ENCODE results near the gene RNU1-3.
"Not testable (repeated sequence)": the region's sequence is repeated elsewhere in the genome, so short reads cannot be mapped to it uniquely, and the experiment has no call there.

RNU1-3 gene

GRCh38 chr1:16666502-16667413 is at the start of gene RNU1-3:
Gene RNU1-3 (minus strand): TSS chr1:16666948.
- not testable (repeated sequence) for DNase-seq

DNA sequence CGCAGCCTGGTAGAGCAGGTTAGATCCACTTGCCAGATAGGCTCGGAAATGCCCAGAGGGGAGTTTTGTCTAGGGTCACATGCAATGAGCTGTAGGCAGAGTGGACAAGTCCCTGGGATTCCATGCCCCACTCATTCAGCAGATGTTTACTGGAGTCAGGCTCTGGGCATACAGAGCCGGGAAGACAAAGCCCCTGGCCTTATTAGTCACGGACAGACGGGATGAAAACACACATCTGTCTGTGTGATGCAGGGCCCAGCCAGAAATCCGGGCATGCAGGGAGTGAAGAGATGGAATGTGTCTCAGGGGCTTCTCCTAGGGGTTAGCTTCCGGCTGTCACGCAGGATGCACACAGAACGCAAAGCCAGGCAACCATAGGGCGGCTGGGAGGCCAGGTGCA is 46.7 kb upstream of the RNU1-3 start:
- DNase-seq: not testable (repeated sequence)

GRCh38 chr1:16712984-16713383 is 46.2 kb upstream of the RNU1-3 start:
- DNase-seq: not testable (repeated sequence)

GRCh38 chr1:16712582-16712981 is 45.8 kb upstream of the RNU1-3 start:
- DNase-seq: not testable (repeated sequence)

DNA sequence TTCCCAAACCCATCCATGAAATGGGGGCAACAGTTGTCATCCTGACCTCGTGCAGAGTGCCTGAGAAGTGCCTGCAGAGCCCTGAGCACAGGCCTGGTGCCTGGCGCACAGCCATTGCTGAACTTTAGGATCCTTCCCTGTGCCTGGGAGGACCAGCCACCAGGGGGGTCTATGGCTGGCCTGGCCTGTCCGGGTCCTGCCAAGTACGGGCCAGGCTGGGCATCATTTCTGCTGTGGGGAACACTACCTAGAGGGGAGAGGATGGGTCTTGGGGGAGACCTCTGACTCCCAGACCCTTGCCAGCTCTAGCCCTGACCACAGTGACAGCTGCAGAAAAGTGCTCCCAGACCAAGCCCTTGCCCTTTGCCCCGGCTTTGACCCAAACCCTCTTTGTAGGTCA is 45.4 kb upstream of the RNU1-3 start:
- DNase-seq: not testable (repeated sequence)

DNA sequence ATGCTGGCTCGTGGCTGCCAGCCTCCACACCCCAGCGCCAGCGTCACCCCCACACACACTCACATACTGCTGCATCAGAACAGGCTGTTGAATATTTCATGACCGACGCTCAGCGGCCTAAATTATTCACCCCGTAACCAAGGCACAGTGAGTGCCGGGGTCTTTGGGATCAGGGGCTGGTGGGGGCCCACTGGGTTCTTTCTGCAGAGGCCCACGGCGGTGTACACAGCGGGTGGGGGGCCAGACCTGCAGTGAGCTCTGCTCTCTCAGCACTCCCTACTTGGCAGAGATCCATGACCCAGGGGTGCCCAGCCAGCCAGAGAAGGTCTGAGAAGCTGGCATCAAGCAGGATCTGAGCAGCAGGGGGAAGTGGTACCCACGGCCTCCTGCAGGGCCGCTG is 43.9 kb upstream of the RNU1-3 start:
- not testable (repeated sequence) for DNase-seq

DNA sequence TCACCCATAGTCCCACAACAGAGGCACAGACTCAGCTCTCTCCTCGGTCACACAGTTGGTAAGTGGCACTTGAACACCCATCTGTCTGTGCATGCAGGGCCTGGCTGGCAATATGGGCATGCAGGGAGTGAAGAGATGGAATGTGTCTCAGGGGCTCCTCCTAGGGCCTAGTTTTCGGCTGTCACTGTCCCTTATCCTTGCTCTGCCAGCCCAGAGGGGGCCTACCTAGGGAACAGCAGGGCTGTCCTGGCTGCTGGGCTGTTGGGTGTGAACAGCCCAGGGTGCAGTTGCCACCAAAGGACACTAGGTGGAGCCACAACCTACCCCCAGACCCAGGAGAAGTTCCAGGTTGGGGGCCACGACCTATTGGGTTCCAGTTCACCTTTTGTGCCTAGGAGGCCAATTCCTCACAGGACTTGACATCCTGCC is 42.9 kb upstream of the RNU1-3 start:
- peak in 1 of 2 donors; percentile 47 for DNase-seq

- DNase-seq: not testable (repeated sequence)
These were observed 42.0 kb upstream of the RNU1-3 start for GRCh38 chr1:16708704-16709103.

DNA sequence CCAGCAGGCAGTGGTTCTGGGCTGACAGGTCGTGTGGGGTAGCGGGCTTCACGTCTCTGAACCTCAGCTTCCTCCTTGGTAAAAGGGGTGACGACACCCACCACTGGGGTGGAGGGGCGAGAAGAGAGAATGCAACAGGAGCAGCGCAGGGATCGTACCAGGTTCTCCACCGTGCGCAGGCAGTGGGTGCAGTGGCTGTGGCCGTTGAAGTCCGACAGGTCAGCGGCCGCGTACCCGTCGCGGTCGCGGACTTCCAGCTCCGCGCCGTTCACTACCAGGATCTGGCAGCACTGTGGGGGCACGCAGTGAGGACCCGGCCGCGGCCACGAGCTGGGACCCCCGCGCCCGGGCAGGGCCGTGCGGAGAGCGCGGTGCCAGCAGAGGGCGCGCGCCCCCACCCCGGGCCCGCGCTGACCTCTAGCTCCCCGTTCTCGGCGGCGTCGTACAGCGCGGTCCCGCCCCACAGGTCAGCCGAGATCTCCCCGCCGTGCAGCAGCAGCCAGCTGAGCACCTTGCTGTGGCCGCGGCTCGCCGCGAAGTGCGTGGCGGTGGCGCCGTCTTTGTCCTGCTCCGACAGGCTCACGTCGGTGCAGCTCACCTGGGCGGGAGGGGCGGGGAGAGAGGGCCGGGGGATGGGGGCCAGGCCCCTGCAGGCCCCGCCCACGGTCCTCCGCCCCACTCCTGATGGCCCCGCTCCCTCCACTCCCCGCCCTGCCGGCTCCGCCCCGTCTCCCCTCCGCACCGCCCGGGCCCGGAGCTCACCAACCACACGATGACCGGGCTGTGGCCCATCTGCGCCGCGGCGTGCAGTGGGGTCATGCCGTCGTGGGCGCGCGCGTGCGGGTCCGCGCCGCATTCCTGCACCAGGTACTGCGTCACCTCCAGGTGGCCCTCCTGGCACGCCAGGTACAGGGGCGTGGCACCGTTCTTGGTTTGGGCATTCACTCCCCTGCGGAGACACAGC is 40.7 kb upstream of the RNU1-3 start:
- DNase-seq: not testable (repeated sequence)

DNA sequence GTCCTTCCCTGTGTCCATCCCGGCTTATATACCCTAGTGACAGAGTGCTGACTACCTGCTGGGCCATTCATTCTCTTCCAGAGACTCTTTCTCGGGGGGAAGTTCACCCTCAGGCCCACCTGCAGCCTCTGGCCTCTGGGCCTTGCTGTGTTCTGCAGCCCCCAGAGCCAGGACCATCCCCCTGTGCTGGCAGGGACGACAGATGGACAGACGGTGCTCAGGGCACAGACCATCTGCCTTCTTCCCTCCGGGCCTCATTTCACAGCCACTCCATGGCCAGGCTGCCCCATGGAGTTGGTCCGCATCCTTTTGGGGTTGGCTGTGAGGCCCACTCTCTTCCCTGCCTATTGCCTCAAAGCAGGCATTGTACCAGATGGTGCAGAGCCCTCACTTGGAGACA is 39.6 kb upstream of the RNU1-3 start:
- DNase-seq: not testable (repeated sequence)

DNA sequence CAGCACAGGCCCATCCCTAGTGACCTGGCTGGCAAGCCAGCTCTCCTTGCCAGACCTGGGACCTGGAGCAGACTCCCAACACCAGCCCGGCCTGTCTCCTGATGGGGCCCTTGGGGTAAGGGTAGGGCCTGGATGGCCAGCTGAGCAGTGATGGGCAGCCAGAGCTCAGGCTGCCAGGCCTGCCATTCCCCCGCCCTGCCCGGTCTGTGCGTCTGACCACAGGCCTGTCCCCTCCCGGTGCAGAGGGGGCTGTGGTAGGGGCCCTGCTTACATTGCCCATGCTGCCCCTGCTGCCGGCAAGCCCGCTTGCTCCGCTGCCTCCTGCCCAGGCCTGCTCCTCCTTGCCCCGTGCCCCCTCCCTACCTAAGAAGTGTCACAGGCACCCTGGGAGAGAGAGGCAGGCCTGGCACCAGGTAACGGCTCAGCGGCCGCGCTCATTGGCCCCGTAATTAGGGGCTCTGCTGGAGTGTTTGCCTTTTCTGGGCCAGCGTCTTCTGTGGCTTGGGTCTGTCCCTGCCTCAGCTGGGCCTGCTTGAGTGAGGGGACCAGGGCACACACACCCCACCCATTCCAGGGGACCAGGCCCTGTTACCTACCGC is 37.9 kb upstream of the RNU1-3 start:
- DNase-seq: not testable (repeated sequence)

- DNase-seq: not testable (repeated sequence)
These were observed 37.3 kb upstream of the RNU1-3 start for GRCh38 chr1:16704076-16704475.

DNA sequence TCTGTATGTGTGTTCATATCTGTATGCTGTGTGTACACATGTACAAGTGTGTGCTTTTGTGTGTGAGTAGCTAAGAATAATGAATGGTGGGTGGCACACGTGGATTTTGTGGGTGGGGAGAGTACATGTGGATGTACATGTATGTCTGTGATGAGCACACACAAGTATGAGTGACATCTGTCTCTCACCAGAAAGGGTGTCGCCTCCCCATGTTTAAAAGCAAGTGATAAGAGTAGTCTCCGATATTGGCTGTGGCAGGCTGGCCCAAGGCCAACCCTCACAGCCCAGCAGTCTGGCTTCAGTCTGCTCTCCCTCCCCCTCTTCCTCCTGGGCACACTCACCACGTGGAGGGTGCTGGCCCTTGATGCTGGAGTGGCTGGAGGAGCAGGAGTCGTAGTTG is 36.9 kb upstream of the RNU1-3 start:
- not testable (repeated sequence) for DNase-seq

GRCh38 chr1:16703141-16703540 is 36.4 kb upstream of the RNU1-3 start:
- not testable (repeated sequence) for DNase-seq

DNA sequence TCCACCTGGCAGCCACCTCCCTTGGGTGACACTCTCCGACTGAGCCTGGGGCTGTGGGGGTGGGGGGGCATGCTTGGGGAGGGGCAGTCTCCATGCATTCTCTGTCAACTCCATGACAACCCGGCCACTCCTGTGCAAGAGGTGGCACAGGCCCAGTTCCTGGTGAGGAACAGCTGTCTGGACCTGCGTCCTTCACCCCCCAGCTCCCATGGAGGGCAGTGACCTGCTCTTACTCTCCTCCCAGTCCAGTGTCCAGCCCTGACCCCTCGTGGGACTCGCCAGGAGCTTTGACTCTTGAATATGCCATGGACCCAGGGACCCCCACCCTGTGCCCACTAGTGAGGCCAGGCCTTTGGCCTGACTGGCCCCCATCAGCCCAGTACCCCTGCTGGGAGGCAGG is 35.5 kb upstream of the RNU1-3 start:
- DNase-seq: not testable (repeated sequence)

GRCh38 chr1:16701189-16701588 is 34.4 kb upstream of the RNU1-3 start:
- DNase-seq: not testable (repeated sequence)

GRCh38 chr1:16700138-16700895 is 33.6 kb upstream of the RNU1-3 start:
- not testable (repeated sequence) for DNase-seq

DNA sequence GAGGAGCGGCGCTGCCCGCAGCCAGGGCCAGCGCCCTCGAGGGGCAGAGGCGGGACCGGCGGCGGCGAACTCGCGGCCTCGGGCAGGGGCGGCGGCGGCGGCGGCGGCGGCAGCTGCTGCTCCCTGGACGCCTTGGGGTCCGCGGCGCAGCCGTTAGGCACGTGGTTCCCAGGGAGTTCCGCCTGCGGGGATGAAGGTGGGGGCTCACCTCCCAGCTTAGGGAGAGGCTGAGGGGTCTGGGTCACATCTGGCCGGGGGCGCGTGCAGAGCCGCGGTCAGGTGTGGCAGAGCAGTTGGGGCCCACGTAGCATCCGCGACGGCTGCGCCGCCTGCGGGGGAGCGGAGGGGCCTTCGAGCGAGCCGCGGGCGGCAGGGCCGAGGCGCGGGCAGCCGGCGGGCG is 32.7 kb upstream of the RNU1-3 start:
- not testable (repeated sequence) for DNase-seq

- DNase-seq: not testable (repeated sequence)
These were observed 30.4 kb upstream of the RNU1-3 start for GRCh38 chr1:16697152-16697551.

DNA sequence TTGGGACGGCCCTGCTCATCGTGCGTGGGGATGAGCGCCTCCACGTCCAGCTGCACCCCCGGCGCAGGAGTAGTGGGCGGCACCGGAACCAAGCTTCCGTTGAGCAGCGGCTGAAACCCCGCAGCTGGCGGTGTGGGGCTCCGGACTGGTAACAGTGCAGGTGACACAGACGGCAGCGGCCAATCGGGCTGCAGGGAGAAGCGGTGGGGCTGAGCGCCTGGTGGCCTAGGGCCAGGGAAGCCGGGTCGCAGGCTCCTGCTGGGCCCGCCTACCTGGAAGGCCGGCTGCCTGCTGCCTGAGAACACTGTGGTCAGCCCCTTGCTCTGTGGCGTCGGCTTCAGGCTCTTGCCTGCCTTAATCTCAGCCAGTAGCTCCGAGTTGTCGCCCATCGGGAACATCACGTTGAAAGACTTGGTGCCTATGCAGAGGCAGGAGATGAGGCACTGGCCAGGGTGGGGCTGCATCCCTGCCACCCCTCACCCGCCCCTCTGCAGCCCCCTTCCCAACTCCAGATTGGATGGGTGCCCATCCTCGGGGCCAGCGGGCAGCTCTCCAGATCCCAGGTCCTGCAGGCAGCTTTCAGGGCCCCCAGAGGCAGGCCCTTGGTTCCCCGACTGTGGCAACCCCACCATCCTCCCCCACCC is 29.9 kb upstream of the RNU1-3 start:
- not testable (repeated sequence) for DNase-seq

GRCh38 chr1:16694308-16694702 is 27.6 kb upstream of the RNU1-3 start:
- not testable (repeated sequence) for DNase-seq
